Measurements from ENCODE around the gene TGM3.

The TGM3 gene

GRCh38 chr20:2305946-2306345 lies 10.1 kb downstream of the TGM3 start:
- H3K36me3 Mint-ChIP-seq: no peaks in the 10 kb centered on the region
- H3K9me3 Mint-ChIP-seq: no peaks in the 10 kb centered on the region
- ATAC-seq (replicated peaks) (no peak), DNase-seq (no peak)
- no peak overlapping the region for H3K4me3 Mint-ChIP-seq
- H3K27me3 Mint-ChIP-seq: peaks cover 17 to 43% of the 10 kb centered on the region in 2 donors
- no peak overlapping the region for H3K27ac Mint-ChIP-seq
- peaks cover 9 to 16% of the 10 kb centered on the region in 2 donors for H3K4me1 Mint-ChIP-seq

GRCh38 chr20:2307136-2307535 lies 11.3 kb downstream of the TGM3 start:
- H3K27ac Mint-ChIP-seq: no peak overlapping the region

GRCh38 chr20:2311329-2311728 lies 15.5 kb downstream of the TGM3 start:
- Mint-ChIP-seq H3K9me3 (no peaks in the 10 kb centered on the region), H3K27me3 (peaks cover 17 to 44% of the 10 kb centered on the region in 2 donors), H3K27ac (no peak overlapping the region), H3K4me1 (no peaks in the 10 kb centered on the region), H3K4me3 (no peak overlapping the region), H3K36me3 (no peaks in the 10 kb centered on the region)
- no peak for ATAC-seq (replicated peaks)
- no peak for DNase-seq

More at GRCh38 chr20:2307136-2307535, 11.3 kb downstream of the TGM3 start:
- Mint-ChIP-seq H3K9me3 (no peaks in the 10 kb centered on the region), H3K36me3 (no peaks in the 10 kb centered on the region), H3K4me3 (no peak overlapping the region), H3K27me3 (peaks cover 17 to 49% of the 10 kb centered on the region in 2 donors), H3K4me1 (peaks cover 2 to 6% of the 10 kb centered on the region in 2 donors)
- ATAC-seq (replicated peaks) (no peak), DNase-seq (no peak)

GRCh38 chr20:2312876-2313275 lies 17.1 kb downstream of the TGM3 start:
- no peak for ATAC-seq (replicated peaks)
- peaks cover 17 to 39% of the 10 kb centered on the region in 2 donors for H3K27me3 Mint-ChIP-seq
- H3K9me3 Mint-ChIP-seq: no peaks in the 10 kb centered on the region
- H3K36me3 Mint-ChIP-seq: no peaks in the 10 kb centered on the region
- DNase-seq: no peak
- no peaks in the 10 kb centered on the region for H3K4me1 Mint-ChIP-seq
- H3K27ac Mint-ChIP-seq: no peak overlapping the region
- no peak overlapping the region for H3K4me3 Mint-ChIP-seq

GRCh38 chr20:2313316-2313715 lies 17.5 kb downstream of the TGM3 start:
- DNase-seq: no peak
- ATAC-seq (replicated peaks): no peak
- Mint-ChIP-seq H3K4me3 (no peak overlapping the region), H3K27ac (no peak overlapping the region), H3K9me3 (no peaks in the 10 kb centered on the region), H3K4me1 (no peaks in the 10 kb centered on the region), H3K36me3 (no peaks in the 10 kb centered on the region), H3K27me3 (peaks cover 17 to 38% of the 10 kb centered on the region in 2 donors)

- no peak for ATAC-seq (replicated peaks)
- H3K27me3 Mint-ChIP-seq: peaks cover 13 to 37% of the 10 kb centered on the region in 2 donors
- no peak overlapping the region for H3K27ac Mint-ChIP-seq
- no peak for DNase-seq
- no peaks in the 10 kb centered on the region for H3K4me1 Mint-ChIP-seq
- H3K4me3 Mint-ChIP-seq: no peak overlapping the region
- peaks cover 4 to 5% of the 10 kb centered on the region in 2 donors for H3K9me3 Mint-ChIP-seq
- H3K36me3 Mint-ChIP-seq: no peaks in the 10 kb centered on the region
Measured at GRCh38 chr20:2314759-2315439, 19.1 kb downstream of the TGM3 start.

GRCh38 chr20:2315440-2315778 lies 19.6 kb downstream of the TGM3 start:
- no peak overlapping the region for H3K27ac Mint-ChIP-seq
- no peak for DNase-seq
- H3K36me3 Mint-ChIP-seq: no peaks in the 10 kb centered on the region
- ATAC-seq (replicated peaks): no peak
- H3K9me3 Mint-ChIP-seq: peaks cover 4 to 5% of the 10 kb centered on the region in 2 donors
- H3K4me1 Mint-ChIP-seq: no peaks in the 10 kb centered on the region
- no peak overlapping the region for H3K4me3 Mint-ChIP-seq
- H3K27me3 Mint-ChIP-seq: peaks cover 9 to 32% of the 10 kb centered on the region in 2 donors

GRCh38 chr20:2316847-2317495 lies 21.2 kb downstream of the TGM3 start:
- H3K27me3 Mint-ChIP-seq: peaks cover 9 to 23% of the 10 kb centered on the region in 2 donors

GRCh38 chr20:2320813-2321658 lies 25.2 kb downstream of the TGM3 start:
- H3K9me3 Mint-ChIP-seq: peaks cover 10% of the 10 kb centered on the region in 2 donors
- DNase-seq: no peak
- ATAC-seq (replicated peaks): no peak
- H3K27me3 Mint-ChIP-seq: peaks cover 34 to 42% of the 10 kb centered on the region in 2 donors
- H3K27ac Mint-ChIP-seq: no peak overlapping the region
- H3K36me3 Mint-ChIP-seq: no peaks in the 10 kb centered on the region
- no peak overlapping the region for H3K4me3 Mint-ChIP-seq
- no peaks in the 10 kb centered on the region for H3K4me1 Mint-ChIP-seq

More at GRCh38 chr20:2316847-2317495, 21.2 kb downstream of the TGM3 start:
- H3K4me1 Mint-ChIP-seq: no peaks in the 10 kb centered on the region
- DNase-seq: no peak
- no peak overlapping the region for H3K27ac Mint-ChIP-seq
- ATAC-seq (replicated peaks): no peak
- H3K4me3 Mint-ChIP-seq: no peak overlapping the region
- peaks cover 4 to 5% of the 10 kb centered on the region in 2 donors for H3K9me3 Mint-ChIP-seq
- no peaks in the 10 kb centered on the region for H3K36me3 Mint-ChIP-seq

GRCh38 chr20:2323051-2323450 lies 27.2 kb downstream of the TGM3 start:
- no peak for ATAC-seq (replicated peaks)

GRCh38 chr20:2326046-2326445 lies 30.2 kb downstream of the TGM3 start:
- ATAC-seq (replicated peaks) (no peak), DNase-seq (no peak)
- Mint-ChIP-seq H3K27me3 (peaks cover 39 to 62% of the 10 kb centered on the region in 2 donors), H3K36me3 (no peaks in the 10 kb centered on the region), H3K4me1 (no peaks in the 10 kb centered on the region), H3K27ac (no peak overlapping the region), H3K9me3 (peaks cover 6% of the 10 kb centered on the region in 2 donors), H3K4me3 (no peak overlapping the region)

More at GRCh38 chr20:2323051-2323450, 27.2 kb downstream of the TGM3 start:
- H3K36me3 Mint-ChIP-seq: no peaks in the 10 kb centered on the region
- H3K9me3 Mint-ChIP-seq: peaks cover 10% of the 10 kb centered on the region in 2 donors
- H3K27ac Mint-ChIP-seq: no peak overlapping the region
- no peak for DNase-seq
- H3K4me1 Mint-ChIP-seq: no peaks in the 10 kb centered on the region
- H3K27me3 Mint-ChIP-seq: peaks cover 41 to 51% of the 10 kb centered on the region in 2 donors
- H3K4me3 Mint-ChIP-seq: no peak overlapping the region

- no peak for DNase-seq
- Mint-ChIP-seq H3K4me3 (no peak overlapping the region), H3K36me3 (no peaks in the 10 kb centered on the region), H3K9me3 (peaks cover 6% of the 10 kb centered on the region in 2 donors), H3K27ac (no peak overlapping the region), H3K4me1 (no peaks in the 10 kb centered on the region), H3K27me3 (peaks cover 41 to 62% of the 10 kb centered on the region in 2 donors)
- no peak for ATAC-seq (replicated peaks)
Measured at GRCh38 chr20:2327620-2328555, 32.1 kb downstream of the TGM3 start.

- Mint-ChIP-seq H3K27ac (no peak overlapping the region), H3K4me1 (no peaks in the 10 kb centered on the region), H3K9me3 (peaks cover 3% of the 10 kb centered on the region in 2 donors), H3K36me3 (no peaks in the 10 kb centered on the region), H3K4me3 (no peak overlapping the region), H3K27me3 (peaks cover 32 to 48% of the 10 kb centered on the region in 2 donors)
- ATAC-seq (replicated peaks) (no peak), DNase-seq (no peak)
Measured at GRCh38 chr20:2329286-2329685, 33.5 kb downstream of the TGM3 start.
